Thyroid gland (tissue), 4 donors: Measurements from ENCODE around the gene PARD3B.

Experiments used
- POLR2A ChIP-seq, 2 donors: fragments of 450-650 bp; IDR thresholded peaks; one replicate each; pipeline ENCODE4 v1.6.1; 2017; ENCODE audit warnings: antibody characterized with exemption in 2 of 2, mild to moderate bottlenecking in 2 of 2, moderate library complexity in 1 of 2
- TF ChIP-seq, protein P1 (sequence below), 6 experiments: fragments of 200-600 bp in 3 of 6; fragments of 450-650 bp in 3 of 6; sonication (generic) in 3 of 6; IDR thresholded peaks; one replicate each; pipeline ENCODE4 v1.5.1; 2016 to 2019; ENCODE audit warnings: antibody characterized with exemption in 6 of 6, mild to moderate bottlenecking in 2 of 6, inconsistent platforms in 1 of 6, moderate library complexity in 1 of 6

GRCh38 chr2:205270689-205271088 is 725.4 kb downstream of the PARD3B start:
- TF ChIP-seq, protein P1, sequence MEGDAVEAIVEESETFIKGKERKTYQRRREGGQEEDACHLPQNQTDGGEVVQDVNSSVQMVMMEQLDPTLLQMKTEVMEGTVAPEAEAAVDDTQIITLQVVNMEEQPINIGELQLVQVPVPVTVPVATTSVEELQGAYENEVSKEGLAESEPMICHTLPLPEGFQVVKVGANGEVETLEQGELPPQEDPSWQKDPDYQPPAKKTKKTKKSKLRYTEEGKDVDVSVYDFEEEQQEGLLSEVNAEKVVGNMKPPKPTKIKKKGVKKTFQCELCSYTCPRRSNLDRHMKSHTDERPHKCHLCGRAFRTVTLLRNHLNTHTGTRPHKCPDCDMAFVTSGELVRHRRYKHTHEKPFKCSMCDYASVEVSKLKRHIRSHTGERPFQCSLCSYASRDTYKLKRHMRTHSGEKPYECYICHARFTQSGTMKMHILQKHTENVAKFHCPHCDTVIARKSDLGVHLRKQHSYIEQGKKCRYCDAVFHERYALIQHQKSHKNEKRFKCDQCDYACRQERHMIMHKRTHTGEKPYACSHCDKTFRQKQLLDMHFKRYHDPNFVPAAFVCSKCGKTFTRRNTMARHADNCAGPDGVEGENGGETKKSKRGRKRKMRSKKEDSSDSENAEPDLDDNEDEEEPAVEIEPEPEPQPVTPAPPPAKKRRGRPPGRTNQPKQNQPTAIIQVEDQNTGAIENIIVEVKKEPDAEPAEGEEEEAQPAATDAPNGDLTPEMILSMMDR (IDR thresholded peaks at IDR 0.05): no peak
- TF ChIP-seq POLR2A (IDR thresholded peaks at IDR 0.05): no peak
